Stimulated activated CD8-positive, alpha-beta memory T cell treated with anti-CD3 and anti-CD28 coated beads, Interleukin-15, amount 100 ng/mL, for 48 hours (primary cell): ENCODE measurements around the gene NUP43.
"Not testable (repeated sequence)": the region's sequence is repeated elsewhere in the genome, so short reads cannot be mapped to it uniquely, and the experiment has no call there.

Experiments used
- DNase-seq, 2 donors: peaks; one replicate each; pipeline ENCODE4 v3.0.0-alpha.2; 2020; ENCODE audit warnings: low read depth in 2 of 2

Gene NUP43

GRCh38 chr6:149746147-149746946 is at the start of gene NUP43:
NUP43 (minus strand) TSS chr6:149746529; CDS start chr6:149746495, 34 bp downstream.
- peak; percentile 88 to 89 for DNase-seq

- DNase-seq, result no peak
These were observed 37.2 kb upstream of the NUP43 start for GRCh38 chr6:149783551-149783950.

- no peak for DNase-seq
These were observed 36.0 kb upstream of the NUP43 start for GRCh38 chr6:149782337-149782736.

GRCh38 chr6:149781715-149782114 is 35.4 kb upstream of the NUP43 start:
- DNase-seq, result no peak

- no peak for DNase-seq
These were observed 33.3 kb upstream of the NUP43 start for GRCh38 chr6:149779644-149779963.

- DNase-seq, result no peak
These were observed 31.3 kb upstream of the NUP43 start for GRCh38 chr6:149777624-149778023.

- DNase-seq, result no peak
These were observed 25.6 kb upstream of the NUP43 start for GRCh38 chr6:149771925-149772324.

GRCh38 chr6:149771185-149771584 is 24.9 kb upstream of the NUP43 start:
- DNase-seq, result no peak

- no peak for DNase-seq
These were observed 23.3 kb upstream of the NUP43 start for GRCh38 chr6:149769676-149770075.

- DNase-seq, result no peak
These were observed 19.9 kb upstream of the NUP43 start for GRCh38 chr6:149766156-149766769.

- no peak for DNase-seq
These were observed 17.5 kb upstream of the NUP43 start for GRCh38 chr6:149763866-149764265.

GRCh38 chr6:149761438-149761837 is 15.1 kb upstream of the NUP43 start:
- DNase-seq, result no peak

GRCh38 chr6:149756261-149756636 is 9.9 kb upstream of the NUP43 start:
- DNase-seq, result no peak

- DNase-seq, result no peak
These were observed 9.3 kb upstream of the NUP43 start for GRCh38 chr6:149755300-149756260.

- no peak for DNase-seq
These were observed 8.2 kb upstream of the NUP43 start for GRCh38 chr6:149754548-149754947.

- DNase-seq, result not testable (repeated sequence)
These were observed 7.0 kb upstream of the NUP43 start for GRCh38 chr6:149753374-149753637.

- DNase-seq, result no peak
These were observed 6.5 kb upstream of the NUP43 start for GRCh38 chr6:149752600-149753373.

- not testable (repeated sequence) for DNase-seq
These were observed 5.6 kb upstream of the NUP43 start for GRCh38 chr6:149751920-149752319.

- DNase-seq, result no peak
These were observed 4.9 kb upstream of the NUP43 start for GRCh38 chr6:149751239-149751638.

- peak; percentile 59 to 60 for DNase-seq
These were observed 3.8 kb upstream of the NUP43 start for GRCh38 chr6:149750136-149750609.

GRCh38 chr6:149749594-149750135 is 3.3 kb upstream of the NUP43 start, which contains the start of gene PCMT1:
PCMT1 (plus strand) TSS chr6:149749741; CDS start chr6:149749902, 161 bp downstream.
- peak; percentile 92 to 93 for DNase-seq
